GM21526 (cell line): ENCODE results near the gene HLA-DMB.

Source experiments
- ATAC-seq: cut with Tn5 transposase; IDR thresholded peaks from one replicate; pipeline ENCODE4 v1.9.1; 2021; ENCODE audit warnings: moderate library complexity; ENCODE audit not compliant: unreplicated experiment, low FRiP score

The HLA-DMB gene

GRCh38 chr6:32940656-32941213 lies at the start of gene HLA-DMB:
Gene HLA-DMB, minus strand, starts transcription at chr6:32941028. Its CDS starts 221 bp downstream, at chr6:32940807.
- ATAC-seq = peak; percentile 45

- no peak for ATAC-seq
Measured at GRCh38 chr6:32989368-32989767, 48.5 kb upstream of the HLA-DMB start.

- ATAC-seq = no peak
Measured at GRCh38 chr6:32984622-32985389, 44.0 kb upstream of the HLA-DMB start.

GRCh38 chr6:32983964-32984621 lies 43.3 kb upstream of the HLA-DMB start:
- no peak for ATAC-seq

GRCh38 chr6:32983493-32983848 lies 42.6 kb upstream of the HLA-DMB start:
- no peak for ATAC-seq

GRCh38 chr6:32982702-32983492 lies 42.1 kb upstream of the HLA-DMB start:
- ATAC-seq = no peak

- ATAC-seq = no peak
Measured at GRCh38 chr6:32982084-32982701, 41.4 kb upstream of the HLA-DMB start.

GRCh38 chr6:32980488-32981038 lies 39.7 kb upstream of the HLA-DMB start:
- no peak for ATAC-seq

GRCh38 chr6:32979720-32980487 lies 39.1 kb upstream of the HLA-DMB start:
- no peak for ATAC-seq

- ATAC-seq = no peak
Measured at GRCh38 chr6:32977953-32978324, 37.1 kb upstream of the HLA-DMB start.

GRCh38 chr6:32977272-32977952 lies 36.6 kb upstream of the HLA-DMB start:
- ATAC-seq = no peak

- no peak for ATAC-seq
Measured at GRCh38 chr6:32976334-32977069, 35.7 kb upstream of the HLA-DMB start.

- ATAC-seq = no peak
Measured at GRCh38 chr6:32975886-32976285, 35.1 kb upstream of the HLA-DMB start.

- no peak for ATAC-seq
Measured at GRCh38 chr6:32974541-32975308, 33.9 kb upstream of the HLA-DMB start.

- ATAC-seq = no peak
Measured at GRCh38 chr6:32974016-32974333, 33.1 kb upstream of the HLA-DMB start.

- no peak for ATAC-seq
Measured at GRCh38 chr6:32973144-32974015, 32.6 kb upstream of the HLA-DMB start.
